Measurements from ENCODE around the gene DKK2.
"Not testable (repeated sequence)": the region's sequence is repeated elsewhere in the genome, so short reads cannot be mapped to it uniquely, and the experiment has no call there.

DKK2 gene

DNA sequence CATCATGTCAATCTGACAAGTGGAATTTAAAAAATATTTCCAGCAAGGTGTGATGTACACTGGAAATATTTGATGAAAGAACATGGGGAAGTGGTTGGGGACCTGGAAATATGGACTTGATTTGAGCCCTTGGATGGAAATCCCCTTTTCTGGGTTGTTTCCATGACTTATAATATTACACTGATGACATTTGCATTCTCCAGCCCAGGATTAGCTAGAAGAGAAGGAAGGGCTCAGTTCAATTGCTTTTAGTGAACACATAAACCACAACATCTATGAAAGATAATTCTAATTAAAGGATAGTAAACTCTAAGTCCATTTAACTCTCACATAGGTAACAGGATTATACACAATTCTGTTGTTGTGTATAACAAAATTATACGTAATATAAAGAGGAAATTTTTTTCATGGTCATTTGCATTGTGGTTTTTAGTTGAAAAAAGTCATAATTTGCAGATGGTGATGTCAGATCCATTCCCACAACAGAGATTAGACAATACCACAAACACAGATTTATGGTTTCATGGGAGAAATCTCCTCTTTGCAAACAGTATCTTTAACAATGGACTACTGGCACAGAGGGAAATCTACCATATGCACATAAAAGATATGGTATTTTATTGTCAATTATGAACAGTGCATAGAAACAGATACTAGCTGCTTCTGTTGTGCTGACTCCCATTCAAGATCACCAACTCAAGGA lies 126.5 kb downstream of the DKK2 start:
- DNase-seq (ENCODE audit: low read depth in 2 of 2): no peak

DNA sequence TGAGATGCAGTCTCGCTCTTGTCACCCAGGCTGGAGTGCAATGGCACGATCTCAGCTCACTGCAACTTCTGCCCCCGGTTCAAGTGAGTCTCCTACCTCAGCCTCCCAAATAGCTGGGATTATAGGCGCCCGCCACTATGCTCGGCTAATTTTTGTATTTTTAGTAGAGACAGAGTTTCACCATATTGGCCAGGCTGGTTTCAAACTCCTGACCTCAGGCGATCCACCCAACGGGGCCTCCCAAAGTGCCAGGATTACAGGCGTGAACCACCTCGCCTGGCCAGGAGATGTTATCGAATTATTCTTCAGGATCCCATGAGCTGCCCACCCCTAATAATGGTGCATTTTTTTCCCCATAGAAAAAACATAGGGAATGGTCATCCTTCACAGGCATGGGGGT lies 128.1 kb downstream of the DKK2 start:
- DNase-seq (ENCODE audit: low read depth in 2 of 2): not testable (repeated sequence)

DNA sequence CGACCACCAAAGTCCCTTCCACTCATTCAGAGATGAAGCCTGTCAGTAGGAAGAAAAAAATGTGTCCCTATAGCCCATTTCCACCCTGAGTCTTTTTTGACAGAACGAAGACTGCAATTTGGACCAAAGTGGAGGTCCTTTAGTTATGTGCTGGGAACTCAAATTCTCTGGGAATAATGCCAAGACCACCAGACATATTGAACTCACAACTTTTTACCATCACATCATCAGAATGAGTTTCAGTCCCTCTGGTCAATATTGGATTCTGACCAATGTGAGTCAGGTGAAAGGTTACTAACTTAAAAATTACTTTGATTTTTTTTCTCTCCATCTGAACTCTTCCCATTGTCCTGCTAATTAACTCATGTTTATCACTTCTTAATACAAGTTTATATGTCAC lies 128.9 kb downstream of the DKK2 start:
- DNase-seq (ENCODE audit: low read depth in 2 of 2): no peak

DNA sequence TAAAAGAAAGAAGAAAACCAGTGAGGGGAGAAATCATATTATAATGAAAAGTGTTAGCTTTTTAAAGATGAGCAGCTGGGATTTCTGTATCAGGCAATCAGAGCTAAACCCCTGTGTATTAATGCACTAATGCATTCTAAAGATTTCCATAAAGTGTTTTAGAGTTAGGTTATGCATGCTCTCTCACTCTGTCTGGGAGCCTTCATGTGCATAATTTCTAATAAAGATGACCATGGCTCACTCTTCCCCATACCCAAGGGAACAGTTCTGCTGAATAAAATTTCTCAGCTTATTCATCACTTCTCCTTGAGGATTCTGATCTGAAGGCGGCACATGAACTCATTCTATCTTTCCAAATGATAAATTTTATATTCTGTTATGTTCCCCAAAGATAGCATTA lies 129.4 kb downstream of the DKK2 start:
- DNase-seq (ENCODE audit: low read depth in 2 of 2): no peak

DNA sequence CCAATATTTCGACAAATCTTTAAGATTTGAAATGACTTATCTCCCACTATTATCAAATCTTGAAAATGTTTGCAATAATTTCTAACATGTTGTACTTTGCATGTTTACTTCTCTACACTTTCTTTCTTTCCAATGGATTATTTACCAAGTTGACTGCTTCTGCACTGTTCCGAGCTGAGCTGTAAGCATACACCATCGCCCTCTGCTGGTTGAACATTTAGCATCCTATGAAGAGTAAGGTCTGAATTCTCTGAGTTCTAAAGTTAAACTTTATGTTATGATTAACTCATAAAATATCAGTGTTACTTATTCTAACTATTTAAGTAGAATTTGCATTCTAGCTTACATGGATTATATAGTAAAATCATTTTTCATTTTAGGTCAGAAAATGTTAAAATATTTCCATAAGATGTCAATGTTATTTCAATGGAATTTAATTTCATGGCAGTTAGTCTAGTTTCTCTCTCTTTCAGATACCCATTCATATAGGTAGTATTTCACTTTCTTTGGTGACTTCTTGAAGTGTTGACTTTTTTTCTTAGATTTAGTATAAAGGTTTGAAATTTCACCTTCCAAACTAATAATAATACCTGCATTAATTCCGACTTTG lies 137.4 kb downstream of the DKK2 start:
- no peak for DNase-seq (ENCODE audit: low read depth in 2 of 2)

DNA sequence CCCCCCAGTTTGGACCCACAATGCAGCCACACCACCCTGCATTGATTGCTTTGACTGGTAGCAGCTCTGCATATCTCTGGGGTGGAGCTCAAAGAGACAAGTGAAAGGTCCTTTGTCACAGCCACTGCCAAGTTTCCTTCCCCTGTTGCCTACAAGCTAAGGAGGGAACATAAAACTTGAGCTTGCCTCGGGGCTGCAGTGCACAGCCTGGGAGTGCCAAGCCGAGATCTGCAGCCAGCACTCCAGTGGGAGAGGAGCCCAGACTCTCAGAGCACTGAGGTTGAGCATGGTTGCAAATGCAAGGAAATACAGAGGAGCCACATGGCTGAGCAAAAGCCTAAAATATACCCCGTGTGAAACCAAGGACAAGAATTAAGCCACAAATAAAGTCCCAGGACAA lies 142.2 kb downstream of the DKK2 start:
- DNase-seq (ENCODE audit: low read depth in 2 of 2): no peak

DNA sequence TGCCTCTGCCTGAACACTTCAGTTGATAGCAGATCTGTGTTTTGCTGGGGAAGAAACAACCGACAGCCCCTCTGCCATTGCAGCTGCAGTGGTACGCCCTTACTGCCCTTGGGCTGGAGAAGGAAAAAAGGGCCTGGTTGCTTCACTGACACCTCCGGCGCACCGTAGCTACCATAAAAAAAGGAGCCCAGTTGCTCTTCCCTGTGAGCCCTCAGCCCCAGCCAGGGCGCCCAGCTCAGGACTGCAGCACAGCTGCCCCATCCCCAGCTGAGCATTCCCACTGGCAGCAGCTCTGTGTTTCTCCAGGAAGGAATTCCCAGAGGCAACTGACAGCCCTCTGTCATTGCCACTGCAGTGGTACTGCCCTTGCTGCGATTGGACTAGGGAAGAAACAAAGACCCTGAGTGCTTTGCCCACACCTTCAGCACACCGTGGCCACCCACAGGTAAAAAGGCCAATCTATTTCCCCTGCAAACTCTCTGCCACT lies 142.7 kb downstream of the DKK2 start:
- no peak for DNase-seq (ENCODE audit: low read depth in 2 of 2)

DNA sequence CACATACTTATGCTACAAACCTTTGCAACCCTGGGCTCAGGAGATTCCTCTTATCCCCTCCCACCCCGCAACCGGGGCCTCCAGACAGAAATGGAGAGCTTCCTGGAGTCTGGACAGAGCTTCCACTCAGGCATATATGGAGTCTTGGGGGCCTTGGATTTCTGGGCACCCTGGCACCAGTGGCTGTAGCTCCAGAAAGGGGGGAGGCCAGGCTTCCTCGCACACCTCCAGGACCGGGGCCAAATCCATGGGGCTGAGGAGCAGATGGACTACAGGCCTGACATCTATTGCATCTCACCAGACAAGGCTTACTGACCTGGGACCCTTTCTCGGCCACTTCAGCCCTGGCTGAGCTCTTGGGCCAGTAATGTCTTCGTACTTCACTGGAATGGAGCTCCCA lies 143.3 kb downstream of the DKK2 start:
- no peak for DNase-seq (ENCODE audit: low read depth in 2 of 2)

DNA sequence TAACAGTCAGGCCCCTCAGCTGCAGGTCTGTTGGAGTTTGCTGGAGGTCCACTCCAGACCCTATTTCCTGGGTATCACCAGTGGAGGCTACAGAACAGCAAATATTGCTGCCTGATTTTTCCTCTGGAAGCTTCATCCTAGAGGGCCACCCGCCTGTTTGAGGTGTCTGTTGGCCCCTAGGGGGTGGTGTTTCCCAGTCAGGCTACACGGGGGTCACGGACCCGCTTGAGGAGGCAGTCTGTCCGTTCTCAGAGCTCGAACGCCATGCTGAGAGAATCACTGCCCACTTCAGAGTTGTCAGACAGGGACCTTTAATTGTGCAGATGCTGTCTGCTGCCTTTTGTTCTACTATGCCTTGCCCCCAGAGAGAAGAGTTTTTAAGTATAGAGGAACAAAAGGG lies 160.8 kb downstream of the DKK2 start:
- DNase-seq (ENCODE audit: low read depth in 2 of 2): no peak
